Astrocyte (in vitro differentiated cells and primary cell): ENCODE results near the gene COMMD1. TPM values are rescaled to one million over a fixed set of nuclear protein-coding genes. Genes with fewer than 3 reads are reported as not detected.

Experiments
- DNase-seq: peaks from one replicate; pipeline ENCODE4 v3.0.0-alpha.2; 2010; ENCODE audit warnings: low read depth
- FAIRE-seq: peaks from 2 replicates; lab custom pipeline; 2011; peaks lifted over from hg19 to GRCh38; lab: Jason Lieb, UNC
- H2AFZ ChIP-seq: 2 replicates; pipeline ENCODE4 v1.6.0; 2012; ENCODE audit warnings: low read depth, low read length, inconsistent platforms
- H3K27ac ChIP-seq: 2 replicates; pipeline ENCODE4 v1.5.1; 2011; ENCODE audit warnings: low read depth, low read length, inconsistent platforms
- H3K27me3 ChIP-seq: 2 replicates; pipeline ENCODE4 v1.6.0; 2011; ENCODE audit warnings: low read length, inconsistent platforms; ENCODE audit not compliant: insufficient read depth
- H3K36me3 ChIP-seq: 2 replicates; pipeline ENCODE4 v1.5.1; 2011; ENCODE audit warnings: low read length, inconsistent platforms; ENCODE audit not compliant: insufficient read depth
- H3K4me1 ChIP-seq: 2 replicates; pipeline ENCODE4 v1.5.1; 2011; ENCODE audit warnings: low read length, inconsistent platforms; ENCODE audit not compliant: insufficient read depth
- H3K4me2 ChIP-seq: 2 replicates; pipeline ENCODE4 v1.6.0; 2012; ENCODE audit warnings: low read length, inconsistent platforms
- H3K4me3 ChIP-seq: 2 replicates; pipeline ENCODE4 v1.5.1; 2011; ENCODE audit warnings: low read depth, mild to moderate bottlenecking, low read length, inconsistent platforms; ENCODE audit not compliant: insufficient read depth
- H3K79me2 ChIP-seq: 2 replicates; pipeline ENCODE4 v1.6.0; 2012; ENCODE audit warnings: mild to moderate bottlenecking, low read length, inconsistent platforms; ENCODE audit not compliant: insufficient read depth
- H3K9ac ChIP-seq: 2 replicates; pipeline ENCODE4 v1.6.0; 2012; ENCODE audit warnings: mild to moderate bottlenecking, low read length, inconsistent platforms
- H3K9me3 ChIP-seq: 2 replicates; pipeline ENCODE4 v1.5.1; 2012; ENCODE audit warnings: low read depth, mild to moderate bottlenecking, low read length, inconsistent platforms; ENCODE audit not compliant: insufficient read depth
- H4K20me1 ChIP-seq: 2 replicates; pipeline ENCODE4 v1.6.0; 2012; ENCODE audit warnings: low read length, inconsistent platforms; ENCODE audit not compliant: insufficient read depth
- H3K27ac Mint-ChIP-seq: one replicate; pipeline ENCODE4 v1.8.0; 2021; ENCODE audit warnings: mild to moderate bottlenecking, mixed read lengths; ENCODE audit not compliant: unreplicated experiment
- H3K27me3 Mint-ChIP-seq: one replicate; pipeline ENCODE4 v1.8.0; 2021; ENCODE audit warnings: low read depth, mixed read lengths; ENCODE audit not compliant: unreplicated experiment
- H3K36me3 Mint-ChIP-seq: one replicate; pipeline ENCODE4 v1.8.0; 2021; ENCODE audit warnings: low read depth, mixed read lengths; ENCODE audit not compliant: unreplicated experiment
- H3K4me1 Mint-ChIP-seq: one replicate; pipeline ENCODE4 v1.8.0; 2021; ENCODE audit warnings: low read depth, mixed read lengths; ENCODE audit not compliant: unreplicated experiment
- H3K4me3 Mint-ChIP-seq: one replicate; pipeline ENCODE4 v1.8.0; 2021; ENCODE audit warnings: mild to moderate bottlenecking, moderate library complexity, mixed read lengths; ENCODE audit not compliant: unreplicated experiment
- H3K9me3 Mint-ChIP-seq: one replicate; pipeline ENCODE4 v1.8.0; 2021; ENCODE audit warnings: mild to moderate bottlenecking, mixed read lengths; ENCODE audit not compliant: unreplicated experiment
- EZH2 ChIP-seq: IDR thresholded peaks from 2 replicates; pipeline ENCODE4 v1.6.1; 2012; ENCODE audit warnings: mild to moderate bottlenecking, low read length, inconsistent platforms; ENCODE audit not compliant: insufficient read depth
- total RNA-seq: library from RNA; stranded (reverse); gene quantifications from 2 replicates; pipeline ENCODE4 v1.2.1, GENCODE V29; 2021
- TF ChIP-seq, protein P1 (sequence below): IDR thresholded peaks from 2 replicates; pipeline ENCODE4 v1.5.1; 2011; ENCODE audit warnings: low read depth, mild to moderate bottlenecking, inconsistent platforms, low read length, moderate library complexity; ENCODE audit not compliant: insufficient read depth

The COMMD1 gene
- total RNA-seq, 1 donor from 2014 or later, result 32.0 TPM

DNA sequence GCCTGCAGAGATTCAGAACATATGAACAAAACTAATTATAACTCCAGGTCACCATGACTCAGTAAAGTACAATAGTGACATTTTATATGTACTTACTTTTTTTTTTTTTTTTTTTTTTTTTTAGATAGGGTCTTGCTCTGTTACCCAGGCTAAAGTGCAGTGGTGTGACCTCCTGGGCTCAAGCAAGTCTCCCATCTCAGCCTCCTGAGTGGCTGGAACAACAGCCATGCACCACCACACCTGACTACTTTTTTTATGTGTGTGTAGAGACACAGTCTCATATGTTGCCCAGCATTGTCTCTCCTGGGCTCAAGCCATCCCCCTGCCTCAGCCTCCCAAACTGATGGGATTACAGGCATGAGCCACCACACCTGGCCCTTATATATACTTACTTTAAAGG is 159.8 kb downstream of the COMMD1 start:
- Mint-ChIP-seq H3K4me3 (no peak overlapping the region), H3K36me3 (no peaks in the 10 kb centered on the region), H3K27me3 (no peaks in the 10 kb centered on the region), H3K4me1 (no peaks in the 10 kb centered on the region), H3K27ac (no peak overlapping the region), H3K9me3 (no peaks in the 10 kb centered on the region)
- H3K4me2 ChIP-seq, result no peak overlapping the region
- H4K20me1 ChIP-seq, result no peaks in the 10 kb centered on the region
- H2AFZ ChIP-seq, result no peak overlapping the region
- no peaks in the 10 kb centered on the region for H3K4me1 ChIP-seq
- no peak for FAIRE-seq
- H3K27ac ChIP-seq, result no peak overlapping the region
- no peaks in the 10 kb centered on the region for H3K79me2 ChIP-seq
- no peaks in the 10 kb centered on the region for H3K36me3 ChIP-seq
- TF ChIP-seq, protein P1, sequence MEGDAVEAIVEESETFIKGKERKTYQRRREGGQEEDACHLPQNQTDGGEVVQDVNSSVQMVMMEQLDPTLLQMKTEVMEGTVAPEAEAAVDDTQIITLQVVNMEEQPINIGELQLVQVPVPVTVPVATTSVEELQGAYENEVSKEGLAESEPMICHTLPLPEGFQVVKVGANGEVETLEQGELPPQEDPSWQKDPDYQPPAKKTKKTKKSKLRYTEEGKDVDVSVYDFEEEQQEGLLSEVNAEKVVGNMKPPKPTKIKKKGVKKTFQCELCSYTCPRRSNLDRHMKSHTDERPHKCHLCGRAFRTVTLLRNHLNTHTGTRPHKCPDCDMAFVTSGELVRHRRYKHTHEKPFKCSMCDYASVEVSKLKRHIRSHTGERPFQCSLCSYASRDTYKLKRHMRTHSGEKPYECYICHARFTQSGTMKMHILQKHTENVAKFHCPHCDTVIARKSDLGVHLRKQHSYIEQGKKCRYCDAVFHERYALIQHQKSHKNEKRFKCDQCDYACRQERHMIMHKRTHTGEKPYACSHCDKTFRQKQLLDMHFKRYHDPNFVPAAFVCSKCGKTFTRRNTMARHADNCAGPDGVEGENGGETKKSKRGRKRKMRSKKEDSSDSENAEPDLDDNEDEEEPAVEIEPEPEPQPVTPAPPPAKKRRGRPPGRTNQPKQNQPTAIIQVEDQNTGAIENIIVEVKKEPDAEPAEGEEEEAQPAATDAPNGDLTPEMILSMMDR, result no peak
- no peak for TF ChIP-seq EZH2
- no peaks in the 10 kb centered on the region for H3K27me3 ChIP-seq
- H3K9me3 ChIP-seq, result no peaks in the 10 kb centered on the region
- no peak overlapping the region for H3K9ac ChIP-seq
- no peak for DNase-seq
- no peak overlapping the region for H3K4me3 ChIP-seq

DNA sequence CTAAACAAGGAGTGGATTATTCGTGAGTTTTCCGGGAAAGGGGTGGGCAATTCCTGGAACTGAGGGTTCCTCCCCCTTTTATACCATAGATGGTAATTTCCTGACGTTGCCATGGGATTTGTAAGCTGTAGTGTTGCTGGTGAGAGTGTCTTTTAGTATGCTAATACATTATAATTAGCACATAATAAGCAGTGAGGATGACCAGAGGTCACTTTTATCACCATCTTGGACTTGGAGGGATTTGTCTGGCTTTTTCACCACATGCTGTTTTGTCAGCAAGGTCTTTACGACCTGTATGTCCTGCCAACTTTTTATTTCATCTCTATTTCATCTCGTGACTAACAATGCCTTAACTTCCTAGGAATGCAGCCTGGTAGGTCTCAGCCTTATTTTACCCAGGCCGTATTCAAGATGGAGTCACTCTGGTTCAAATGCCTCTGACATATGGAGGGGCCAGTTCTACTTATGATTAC is 165.7 kb downstream of the COMMD1 start:
- Histone ChIP-seq H3K27me3 (no peaks in the 10 kb centered on the region), H2AFZ (no peak overlapping the region), H3K4me3 (no peak overlapping the region), H3K36me3 (no peaks in the 10 kb centered on the region), H3K79me2 (no peaks in the 10 kb centered on the region), H3K9ac (no peak overlapping the region), H3K9me3 (peaks cover 3% of the 10 kb centered on the region), H3K27ac (no peak overlapping the region), H3K4me2 (no peak overlapping the region), H4K20me1 (no peaks in the 10 kb centered on the region), H3K4me1 (no peaks in the 10 kb centered on the region)
- Mint-ChIP-seq H3K27ac (no peak overlapping the region), H3K36me3 (peaks cover 3% of the 10 kb centered on the region), H3K9me3 (peaks cover 3% of the 10 kb centered on the region), H3K4me3 (no peak overlapping the region), H3K27me3 (no peaks in the 10 kb centered on the region), H3K4me1 (no peaks in the 10 kb centered on the region)
- DNase-seq (no peak), FAIRE-seq (no peak)
- TF ChIP-seq, protein P1, result no peak
- no peak for TF ChIP-seq EZH2

GRCh38 chr2:62071760-62072680 is 166.5 kb downstream of the COMMD1 start:
- Histone ChIP-seq H4K20me1 (no peaks in the 10 kb centered on the region), H3K9ac (no peak overlapping the region), H2AFZ (no peak overlapping the region), H3K4me3 (no peak overlapping the region), H3K4me1 (no peaks in the 10 kb centered on the region), H3K27me3 (no peaks in the 10 kb centered on the region), H3K9me3 (peaks cover 3% of the 10 kb centered on the region), H3K27ac (no peak overlapping the region), H3K79me2 (no peaks in the 10 kb centered on the region), H3K4me2 (no peak overlapping the region), H3K36me3 (no peaks in the 10 kb centered on the region)
- FAIRE-seq (no peak), DNase-seq (no peak)
- peaks cover 3% of the 10 kb centered on the region for H3K9me3 Mint-ChIP-seq
- TF ChIP-seq, protein P1, result no peak
- TF ChIP-seq EZH2, result no peak
- peaks cover 3% of the 10 kb centered on the region for H3K36me3 Mint-ChIP-seq
- no peak overlapping the region for H3K27ac Mint-ChIP-seq
- no peak overlapping the region for H3K4me3 Mint-ChIP-seq
- H3K4me1 Mint-ChIP-seq, result no peaks in the 10 kb centered on the region
- no peaks in the 10 kb centered on the region for H3K27me3 Mint-ChIP-seq
